Sigmoid colon (tissue), 4 donors: ENCODE data around the gene USB1.

Experiments used
- CTCF ChIP-seq, 4 experiments: fragments of 450-650 bp in 3 of 4; fragments of 200-600 bp in 1 of 4; IDR thresholded peaks; one replicate each; pipeline ENCODE4 v1.5.1; 2016 to 2019; ENCODE audit warnings: antibody characterized with exemption in 4 of 4, mild to moderate bottlenecking in 3 of 4, moderate library complexity in 2 of 4
- POLR2A ChIP-seq, 2 donors: fragments of 450-650 bp; IDR thresholded peaks; one replicate each; pipeline ENCODE4 v1.6.1; 2016; ENCODE audit warnings: antibody characterized with exemption in 2 of 2, mild to moderate bottlenecking in 2 of 2, moderate library complexity in 2 of 2
- POLR2AphosphoS5 ChIP-seq, 4 donors: sonication (generic); formaldehyde crosslinking; IDR thresholded peaks; one replicate each; pipeline ENCODE4 v1.6.1; 2017; ENCODE audit warnings: antibody characterized with exemption in 4 of 4

- TF ChIP-seq POLR2AphosphoS5 (IDR thresholded peaks at IDR 0.05): peak in 1 of 4 donors; percentile 6
- TF ChIP-seq POLR2A (IDR thresholded peaks at IDR 0.05): no peak
- no peak for TF ChIP-seq CTCF (IDR thresholded peaks at IDR 0.05)
Measured at GRCh38 chr16:57999971-58000705, 1.1 kb upstream of the USB1 start, which contains the start of gene ZNF319.
